ENCODE measurements around the gene BOD1.

The BOD1 gene

GRCh38 chr5:173640156-173640804 lies 23.8 kb upstream of the BOD1 start:
- DNase-seq, result no peak

GRCh38 chr5:173638126-173639040 lies 21.9 kb upstream of the BOD1 start:
- no peak for DNase-seq

GRCh38 chr5:173637340-173637739 lies 20.9 kb upstream of the BOD1 start:
- no peak for DNase-seq

GRCh38 chr5:173634465-173634983 lies 18.1 kb upstream of the BOD1 start:
- DNase-seq, result no peak

- DNase-seq, result no peak
These were observed 16.9 kb upstream of the BOD1 start for GRCh38 chr5:173633304-173633703.

- DNase-seq, result no peak
These were observed 15.0 kb upstream of the BOD1 start for GRCh38 chr5:173631478-173631877.

GRCh38 chr5:173630724-173631365 lies 14.4 kb upstream of the BOD1 start:
- no peak for DNase-seq

- DNase-seq, result no peak
These were observed 13.2 kb upstream of the BOD1 start for GRCh38 chr5:173629628-173630027.

- DNase-seq, result no peak
These were observed 12.1 kb upstream of the BOD1 start for GRCh38 chr5:173628501-173628900.

GRCh38 chr5:173627860-173628392 lies 11.5 kb upstream of the BOD1 start:
- no peak for DNase-seq

GRCh38 chr5:173627271-173627670 lies 10.8 kb upstream of the BOD1 start:
- no peak for DNase-seq

GRCh38 chr5:173626505-173626820 lies 10.0 kb upstream of the BOD1 start:
- DNase-seq, result no peak

GRCh38 chr5:173625673-173626504 lies 9.4 kb upstream of the BOD1 start:
- DNase-seq, result no peak

- no peak for DNase-seq
These were observed 8.8 kb upstream of the BOD1 start for GRCh38 chr5:173625261-173625660.

- no peak for DNase-seq
These were observed 7.8 kb upstream of the BOD1 start for GRCh38 chr5:173624282-173624681.

- DNase-seq, result no peak
These were observed 7.3 kb upstream of the BOD1 start for GRCh38 chr5:173623789-173624188.

- no peak for DNase-seq
These were observed 6.9 kb upstream of the BOD1 start for GRCh38 chr5:173623296-173623771.

GRCh38 chr5:173622183-173623047 lies 6.0 kb upstream of the BOD1 start:
- no peak for DNase-seq

- DNase-seq, result no peak
These were observed 4.3 kb upstream of the BOD1 start for GRCh38 chr5:173620784-173621183.

GRCh38 chr5:173618927-173619519 lies 2.6 kb upstream of the BOD1 start:
- DNase-seq, result no peak

Measured in DMS79 (cell line).